NB4 (cell line): ENCODE results near the gene KCNK18.

Experiments
- DNase-seq: peaks from one replicate; pipeline ENCODE4 v3.0.0; 2010; ENCODE audit warnings: low read depth
- H3K4me3 ChIP-seq: one replicate; pipeline ENCODE4 v1.5.1; 2011; ENCODE audit warnings: mild to moderate bottlenecking, low read depth, low read length, moderate library complexity
- CTCF ChIP-seq: IDR thresholded peaks from one replicate; pipeline ENCODE4 v1.5.1; 2012; ENCODE audit warnings: low read depth, low read length
- MAX ChIP-seq: IDR thresholded peaks from 2 replicates; pipeline ENCODE4 v1.6.1; 2011; ENCODE audit warnings: low read depth, low read length
- MYC ChIP-seq: IDR thresholded peaks from 2 replicates; pipeline ENCODE4 v1.6.1; 2011; ENCODE audit warnings: low read depth, low read length
- POLR2A ChIP-seq: IDR thresholded peaks from 2 replicates; pipeline ENCODE4 v1.6.1; 2011; ENCODE audit warnings: mild to moderate bottlenecking; ENCODE audit not compliant: insufficient read length; ENCODE audit errors: extremely low read depth

The KCNK18 gene

DNA sequence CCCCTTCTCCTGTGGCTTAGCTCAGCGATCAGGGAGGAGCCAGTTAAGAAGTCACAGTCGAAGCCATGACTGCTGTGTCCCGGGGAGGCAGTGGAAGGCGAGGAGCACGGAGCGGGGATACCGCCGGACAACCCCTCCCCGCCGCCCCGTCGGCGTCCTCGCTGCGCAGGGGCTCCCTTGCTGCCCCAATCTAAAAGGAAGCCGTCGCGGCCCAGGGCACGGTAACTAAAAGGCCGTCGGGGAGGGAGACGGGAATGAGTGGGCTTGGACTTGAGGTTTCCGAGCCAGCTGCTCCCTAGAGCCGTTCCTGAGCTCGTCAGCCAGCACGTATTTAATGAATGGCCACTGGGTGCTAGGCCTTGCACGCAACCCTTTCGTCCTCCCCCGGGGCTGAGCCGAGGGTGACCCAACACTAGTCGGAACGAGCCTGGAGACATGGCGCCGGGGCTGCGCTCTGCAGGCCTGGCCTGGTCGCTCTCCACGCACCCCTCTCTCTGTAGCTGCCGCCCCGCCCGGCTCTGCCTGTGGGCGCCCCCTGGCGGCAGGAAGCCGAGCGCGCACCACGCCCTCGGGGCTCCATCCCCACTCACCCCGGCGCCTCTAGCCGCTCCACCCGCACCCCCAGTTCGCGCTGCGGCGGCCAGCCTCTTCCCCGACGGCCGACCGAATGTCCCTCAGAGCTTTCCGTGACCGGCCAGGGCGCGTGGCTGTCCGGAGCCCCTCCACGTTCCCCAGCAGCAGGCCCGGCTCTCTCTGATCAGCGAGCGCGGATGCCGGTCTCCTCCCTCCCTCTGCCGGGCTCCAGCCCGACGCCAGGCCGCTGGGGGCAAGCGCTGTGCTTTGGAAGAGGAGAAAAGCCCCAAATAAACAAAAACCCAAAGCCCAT lies 29.3 kb upstream of the KCNK18 start:
- peak; percentile 60 for DNase-seq
- H3K4me3 ChIP-seq, result no peak overlapping the region
- TF ChIP-seq CTCF (peak; percentile 78), MYC (no peak)

GRCh38 chr10:117168729-117169128 lies 28.6 kb upstream of the KCNK18 start:
- no peak for DNase-seq
- no peak overlapping the region for H3K4me3 ChIP-seq
- TF ChIP-seq POLR2A (no peak), CTCF (no peak), MAX (no peak), MYC (no peak)

DNA sequence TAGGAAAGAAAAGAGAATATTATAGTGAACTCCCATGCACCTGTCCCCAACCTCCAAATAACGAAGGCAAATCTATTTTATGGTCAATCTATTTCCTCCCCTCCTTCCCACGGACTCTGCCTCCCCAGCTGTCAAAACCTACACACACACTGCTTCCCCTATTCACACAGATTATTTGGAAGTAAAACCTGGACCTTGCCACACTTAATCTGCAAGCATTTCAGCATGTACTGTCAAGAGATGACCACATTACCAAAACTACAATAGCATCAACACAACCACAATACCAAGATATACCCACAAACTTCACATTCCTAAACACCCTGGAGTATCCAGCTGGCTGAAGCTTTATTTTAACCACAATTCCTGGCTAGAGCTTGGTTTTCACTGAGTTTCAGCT lies 27.8 kb upstream of the KCNK18 start:
- DNase-seq, result no peak
- TF ChIP-seq POLR2A (no peak), CTCF (no peak), MAX (no peak)
- no peak overlapping the region for H3K4me3 ChIP-seq

GRCh38 chr10:117170244-117170643 lies 27.0 kb upstream of the KCNK18 start:
- DNase-seq, result no peak

DNA sequence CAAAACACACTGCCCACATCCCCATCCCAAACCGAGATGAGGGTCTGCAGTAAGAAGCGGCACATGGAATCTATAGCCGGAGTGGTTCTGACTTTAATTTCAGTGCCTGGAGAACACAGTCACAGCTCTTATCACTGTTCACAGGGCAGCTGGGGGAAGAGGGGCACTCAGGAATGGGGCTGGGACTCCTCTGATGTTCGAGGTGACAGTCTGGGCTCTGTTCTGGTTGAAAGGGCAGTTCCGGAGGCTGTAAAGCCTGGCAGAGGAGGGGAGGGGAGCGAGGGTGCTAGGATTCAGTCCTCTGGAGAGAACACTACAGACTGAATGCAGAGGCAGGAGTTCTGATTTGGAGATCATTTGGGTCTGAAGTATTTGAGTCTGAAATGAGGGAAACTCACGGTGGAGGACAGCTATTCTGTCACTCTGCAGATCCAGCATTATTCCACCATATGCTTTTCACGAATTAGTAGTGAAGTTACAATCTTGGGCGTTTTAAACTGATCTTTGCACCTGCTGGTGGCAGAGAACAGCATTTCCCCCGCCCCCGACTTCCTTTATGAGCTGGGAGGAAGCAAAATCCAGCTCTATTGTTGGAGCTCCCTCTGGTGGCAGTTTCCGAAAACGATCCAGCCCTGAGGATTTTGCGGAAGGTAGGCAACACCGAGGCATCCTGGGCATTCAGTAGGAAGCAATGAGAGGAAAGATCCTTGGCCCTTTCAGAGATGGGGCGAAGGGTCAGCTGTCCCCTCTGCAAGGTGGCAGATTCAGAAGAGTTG lies 22.7 kb upstream of the KCNK18 start:
- no peak overlapping the region for H3K4me3 ChIP-seq
- DNase-seq, result peak; percentile 80
- TF ChIP-seq MYC (no peak), MAX (peak; percentile 29; the same call in 1 of the 2 replicates), POLR2A (no peak), CTCF (peak; percentile 87)

More at GRCh38 chr10:117170244-117170643, 27.0 kb upstream of the KCNK18 start:
- no peak overlapping the region for H3K4me3 ChIP-seq
- TF ChIP-seq MAX (0 out of 2 replicates have a peak, but pooled peaks have one; percentile 22), MYC (no peak)

DNA sequence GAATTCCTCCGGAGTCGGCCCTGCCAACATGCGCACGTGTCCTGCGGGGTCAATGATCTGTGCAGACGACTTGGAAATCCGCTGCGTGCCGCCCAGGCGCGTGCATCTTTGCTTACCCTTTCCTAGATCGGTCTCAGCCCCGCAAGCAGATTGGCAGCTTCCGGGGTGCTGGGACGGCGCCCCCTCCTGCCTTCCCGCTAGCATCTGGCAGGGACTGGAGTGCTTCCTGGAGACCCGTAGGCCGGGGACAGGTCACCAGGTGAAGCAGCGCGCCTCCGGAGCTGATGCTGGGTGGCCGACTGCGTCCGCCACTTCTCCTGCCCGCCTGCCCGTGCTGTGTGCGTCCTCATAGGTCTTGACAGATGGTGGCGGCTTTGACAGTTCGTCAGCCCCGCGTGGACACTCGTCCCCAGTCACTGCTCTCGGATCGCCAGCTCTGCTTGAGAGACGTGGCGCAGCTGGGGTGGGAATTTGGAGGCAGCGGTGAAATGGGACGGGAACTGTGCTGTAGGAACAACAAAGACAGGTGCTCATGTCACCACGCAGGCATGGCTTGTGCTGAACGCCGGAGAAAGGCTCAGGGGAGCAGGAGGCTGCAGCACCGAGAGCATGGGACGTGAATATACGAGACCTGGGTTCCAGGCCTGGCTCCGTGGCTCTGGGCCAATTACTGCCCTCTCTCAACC lies 21.9 kb upstream of the KCNK18 start:
- no peak for TF ChIP-seq MYC
- H3K4me3 ChIP-seq, result no peak overlapping the region
- DNase-seq, result no peak
